Adrenal gland (tissue), 12 donors: ENCODE data around the gene FBXO10. TPM values are rescaled to one million over a fixed set of nuclear protein-coding genes. Genes with fewer than 3 reads are reported as not detected.
A peak's percentile ranks its signal among the peaks of the same experiment; 100 is the strongest.

Experiments used
- DNase-seq, 7 donors: peaks; one replicate each; pipeline ENCODE4 v3.0.0-alpha.2; 2019 to 2020
- H3K27ac ChIP-seq, 5 donors: fragments of 200-600 bp; sonication (generic) in 4 of 5; 1 replicate in 3 of 5; 2 replicates in 2 of 5; pipeline versions ENCODE4 v1.5.1 to v1.8.0; 2016 to 2020; ENCODE audit warnings: mild to moderate bottlenecking in 1 of 5
- H3K27me3 ChIP-seq: fragments of 200-600 bp; 2 replicates; pipeline ENCODE4 v1.8.0; 2021
- H3K36me3 ChIP-seq, 2 donors: fragments of 200-600 bp; replicated peaks in 1 of 2; 1 replicate in 1 of 2; 2 replicates in 1 of 2; pipeline versions ENCODE4 v1.5.1 to v1.8.0; 2018 to 2022
- H3K4me1 ChIP-seq, 2 donors: fragments of 200-600 bp; replicated peaks in 1 of 2; 1 replicate in 1 of 2; 2 replicates in 1 of 2; pipeline versions ENCODE4 v1.5.1 to v1.8.0; 2018 to 2021
- H3K4me3 ChIP-seq, 4 donors: fragments of 200-600 bp; sonication (generic) in 3 of 4; one replicate each; pipeline ENCODE4 v1.5.1; 2016 to 2018
- H3K9me3 ChIP-seq, 3 donors: fragments of 200-600 bp; sonication (generic) in 1 of 3; replicated peaks in 1 of 3; 1 replicate in 2 of 3; 2 replicates in 1 of 3; pipeline versions ENCODE4 v1.5.1 to v1.8.0; 2016 to 2021
- CTCF ChIP-seq, 6 experiments: fragments of 450-650 bp in 4 of 6; fragments of 200-600 bp in 2 of 6; sonication (generic) in 1 of 6; IDR thresholded peaks; 1 replicate in 5 of 6; 2 replicates in 1 of 6; pipeline versions ENCODE4 v1.5.1 to v1.8.0; 2016 to 2021; ENCODE audit warnings: antibody characterized with exemption in 6 of 6, mild to moderate bottlenecking in 2 of 6, moderate library complexity in 1 of 6
- POLR2A ChIP-seq, 2 donors: fragments of 450-650 bp; IDR thresholded peaks; one replicate each; pipeline ENCODE4 v1.6.1; 2017; ENCODE audit warnings: antibody characterized with exemption in 2 of 2, mild to moderate bottlenecking in 2 of 2, moderate library complexity in 1 of 2
- WGBS, 4 donors: extraction: QIAGEN DNeasy Blood & Tissue Kit in 2 of 4; methylation state at CpG; one replicate each; pipeline versions ENCODE4 v1.1.5 to v1.1.7; 2013 to 2017; 5-methylcytosine and 5-hydroxymethylcytosine counted together
- intact Hi-C, 2 donors: fragments of 100-400 bp; cut with DNase I; formaldehyde crosslinking; loops; one replicate each; pipeline versions ENCODE4 v1.14.1 to v1.15.0; 2022 to 2023
- polyA plus RNA-seq, 3 donors: library from polyadenylated mRNA; stranded (reverse); fragments of 200-250 nt in 2 of 3; fragments of 350-450 nt in 1 of 3; fragmentation: Illumina TruSeq in 1 of 3; extraction: RNeasy Lipid Tissue Mini Kit (QIAGEN cat#74804) in 1 of 3; gene quantifications; one replicate each; pipeline ENCODE4 v1.2.3, GENCODE V29; 2013 to 2014
- total RNA-seq, 9 donors: library from RNA; depleted of rRNA in 4 of 9; stranded (reverse); fragments of >200 nt in 4 of 9; fragments of 120-200 nt in 1 of 9; fragmentation: NEBNext Ultra II Directional in 1 of 9; extraction: Animal tissue kit (Norgen Biotek cat#: 25700) in 1 of 9; gene quantifications; one replicate each; pipeline versions ENCODE4 v1.1.0 to v1.2.4, GENCODE V29; 2013 to 2023
- donor health status: healthy with polysubstance abuse.
- donor health status: Bipolar disorder and iron deficiency.
- donor health status: DM: yes; HTN: yes; CAD: no.
- donor health status: DM: no; HTN: no; CAD: no.
- donor health status: DM: no; HTN: no; CAD: no.
- donor health status: DM: yes; HTN: yes; CAD: no.

The FBXO10 gene
- total and polyA plus RNA-seq, 12 donors: 7.2 to 86.6 (median 12.3) TPM

- Histone ChIP-seq H3K27ac (peak overlapping the region in 3 of 5 donors; percentile 6 to 64 (median 63)), H3K4me3 (no peak overlapping the region), H3K4me1 (peaks cover 4 to 7% of the 10 kb centered on the region in 2 donors), H3K36me3 (peaks cover 0 to 40% of the 10 kb centered on the region in 2 donors), H3K9me3 (no peaks in the 10 kb centered on the region), H3K27me3 (no peaks in the 10 kb centered on the region)
- no peak for TF ChIP-seq CTCF (IDR thresholded peaks at IDR 0.05)
- TF ChIP-seq POLR2A (IDR thresholded peaks at IDR 0.05): no peak
- intact Hi-C loops: no loop called here
- WGBS, 4 donors: 31 to 58% (median 40%) methylated on average over 2 of the region's 2 CpGs
- peak in 2 of 7 donors; percentile 17 to 34 for DNase-seq
Measured at GRCh38 chr9:37501957-37502596, 74.1 kb downstream of the FBXO10 start.

DNA sequence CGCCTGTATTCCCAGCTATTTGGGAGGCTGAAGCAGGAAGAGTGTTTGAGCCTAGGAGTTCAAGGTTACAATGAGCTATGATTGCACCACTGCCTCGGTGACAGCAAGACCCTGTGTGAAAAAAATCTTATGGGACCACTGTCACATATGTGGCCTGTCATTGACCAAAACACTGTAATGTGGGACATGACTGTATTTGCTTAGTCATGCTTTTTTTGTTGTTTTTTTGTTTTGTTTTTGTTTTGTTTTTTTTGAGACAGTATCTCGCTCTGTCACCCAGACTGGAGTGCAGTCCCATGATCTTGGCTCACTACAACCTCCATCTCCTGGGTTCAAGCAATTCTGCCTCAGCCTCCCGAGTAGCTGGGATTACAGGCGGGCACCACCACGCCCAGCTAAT, 76.9 kb downstream of the FBXO10 start:
- no peak overlapping the region for H3K4me3 ChIP-seq
- H3K27ac ChIP-seq: no peak overlapping the region
- H3K4me1 ChIP-seq: peaks cover 4 to 7% of the 10 kb centered on the region in 2 donors
- intact Hi-C loops: no loop called here
- TF ChIP-seq CTCF (IDR thresholded peaks at IDR 0.05) (no peak), POLR2A (IDR thresholded peaks at IDR 0.05) (no peak)
- no peaks in the 10 kb centered on the region for H3K9me3 ChIP-seq
- H3K27me3 ChIP-seq: no peaks in the 10 kb centered on the region
- H3K36me3 ChIP-seq: peaks cover 0 to 59% of the 10 kb centered on the region in 2 donors
- WGBS, 4 donors: 88 to 94% (median 90%) methylated on average over 6 of the region's 6 CpGs
- DNase-seq: no peak

DNA sequence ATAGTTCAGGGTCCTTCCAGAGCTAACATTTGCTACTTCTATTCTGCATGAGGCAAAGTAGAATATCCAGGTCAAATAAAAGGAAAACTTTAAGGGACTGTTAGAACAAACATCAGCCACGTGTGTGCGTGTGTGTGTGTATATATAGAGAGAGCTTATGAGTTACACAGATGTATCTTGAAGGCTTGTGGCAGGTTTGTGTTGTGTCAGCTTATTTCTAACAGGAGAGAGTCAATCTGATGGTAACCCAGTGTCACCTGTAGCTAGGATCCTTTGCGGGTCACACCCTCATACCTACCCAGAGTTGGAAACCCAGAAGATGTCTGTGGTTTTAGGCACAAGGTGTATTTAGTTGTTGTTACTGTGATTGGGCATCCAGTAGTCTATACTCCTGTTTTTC, 77.7 kb downstream of the FBXO10 start:
- Histone ChIP-seq H3K9me3 (no peaks in the 10 kb centered on the region), H3K4me1 (peaks cover 2 to 7% of the 10 kb centered on the region in 2 donors), H3K27ac (no peak overlapping the region), H3K4me3 (no peak overlapping the region), H3K36me3 (peaks cover 0 to 67% of the 10 kb centered on the region in 2 donors), H3K27me3 (no peaks in the 10 kb centered on the region)
- TF ChIP-seq CTCF (IDR thresholded peaks at IDR 0.05) (no peak), POLR2A (IDR thresholded peaks at IDR 0.05) (no peak)
- intact Hi-C loops: no loop called here
- no peak for DNase-seq
- 64 to 94% (median 67%) methylated on average over 3 of the region's 3 CpGs for WGBS, 4 donors

GRCh38 chr9:37497320-37497719, 78.9 kb downstream of the FBXO10 start:
- H3K36me3 ChIP-seq: peaks cover 0 to 71% of the 10 kb centered on the region in 2 donors
- WGBS, 4 donors: 95 to 99% (median 96%) methylated on average over 3 of the region's 3 CpGs
- intact Hi-C loops: no loop called here

More at GRCh38 chr9:37497320-37497719, 78.9 kb downstream of the FBXO10 start:
- peaks cover 0 to 7% of the 10 kb centered on the region in 2 donors for H3K4me1 ChIP-seq
- no peak overlapping the region for H3K27ac ChIP-seq
- no peak overlapping the region for H3K4me3 ChIP-seq
- H3K27me3 ChIP-seq: no peaks in the 10 kb centered on the region
- no peaks in the 10 kb centered on the region for H3K9me3 ChIP-seq
- no peak for DNase-seq
- TF ChIP-seq POLR2A (IDR thresholded peaks at IDR 0.05) (no peak), CTCF (IDR thresholded peaks at IDR 0.05) (no peak)
